ENCODE results near the gene HMGB3.

DNA sequence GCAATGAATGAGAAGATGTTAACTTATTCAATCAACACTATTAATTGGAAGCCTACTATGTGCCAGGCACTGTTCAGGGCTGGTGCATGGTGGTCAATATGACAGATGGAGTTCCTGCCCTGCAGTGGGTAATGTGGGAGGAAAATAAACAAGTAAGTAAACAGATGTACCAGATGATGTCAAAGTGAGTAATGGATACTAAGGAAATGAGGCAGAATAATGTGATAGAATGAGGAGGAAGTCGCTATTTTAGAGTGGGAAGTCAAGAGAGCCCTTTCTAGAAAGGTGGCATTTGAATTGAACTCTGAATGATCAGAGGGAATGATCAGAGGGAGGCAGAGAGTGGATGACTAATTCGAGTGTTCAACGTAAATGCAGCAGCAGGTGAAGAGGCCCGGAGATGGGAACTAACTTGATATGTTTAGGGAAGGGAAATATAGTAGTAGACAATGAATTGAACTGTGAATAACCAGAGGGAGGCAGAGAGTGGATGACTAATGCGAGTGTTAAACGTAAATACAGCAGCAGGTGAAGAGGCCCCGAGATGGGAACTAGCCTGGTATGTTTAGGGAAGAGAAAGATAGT lies 48.3 kb downstream of the HMGB3 start:
- TF ChIP-seq, protein P1, sequence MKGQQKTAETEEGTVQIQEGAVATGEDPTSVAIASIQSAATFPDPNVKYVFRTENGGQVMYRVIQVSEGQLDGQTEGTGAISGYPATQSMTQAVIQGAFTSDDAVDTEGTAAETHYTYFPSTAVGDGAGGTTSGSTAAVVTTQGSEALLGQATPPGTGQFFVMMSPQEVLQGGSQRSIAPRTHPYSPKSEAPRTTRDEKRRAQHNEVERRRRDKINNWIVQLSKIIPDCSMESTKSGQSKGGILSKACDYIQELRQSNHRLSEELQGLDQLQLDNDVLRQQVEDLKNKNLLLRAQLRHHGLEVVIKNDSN (IDR thresholded peaks at IDR 0.05; ENCODE audit: borderline replicate concordance, low read depth) = no peak
- TF ChIP-seq, protein P2, sequence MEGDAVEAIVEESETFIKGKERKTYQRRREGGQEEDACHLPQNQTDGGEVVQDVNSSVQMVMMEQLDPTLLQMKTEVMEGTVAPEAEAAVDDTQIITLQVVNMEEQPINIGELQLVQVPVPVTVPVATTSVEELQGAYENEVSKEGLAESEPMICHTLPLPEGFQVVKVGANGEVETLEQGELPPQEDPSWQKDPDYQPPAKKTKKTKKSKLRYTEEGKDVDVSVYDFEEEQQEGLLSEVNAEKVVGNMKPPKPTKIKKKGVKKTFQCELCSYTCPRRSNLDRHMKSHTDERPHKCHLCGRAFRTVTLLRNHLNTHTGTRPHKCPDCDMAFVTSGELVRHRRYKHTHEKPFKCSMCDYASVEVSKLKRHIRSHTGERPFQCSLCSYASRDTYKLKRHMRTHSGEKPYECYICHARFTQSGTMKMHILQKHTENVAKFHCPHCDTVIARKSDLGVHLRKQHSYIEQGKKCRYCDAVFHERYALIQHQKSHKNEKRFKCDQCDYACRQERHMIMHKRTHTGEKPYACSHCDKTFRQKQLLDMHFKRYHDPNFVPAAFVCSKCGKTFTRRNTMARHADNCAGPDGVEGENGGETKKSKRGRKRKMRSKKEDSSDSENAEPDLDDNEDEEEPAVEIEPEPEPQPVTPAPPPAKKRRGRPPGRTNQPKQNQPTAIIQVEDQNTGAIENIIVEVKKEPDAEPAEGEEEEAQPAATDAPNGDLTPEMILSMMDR (IDR thresholded peaks at IDR 0.05) = no peak
- TF ChIP-seq MXI1 (IDR thresholded peaks at IDR 0.05; ENCODE audit: low read depth, low read length) = no peak

Measured in SK-N-SH (cell line).